ENCODE results near the gene ASNSD1. TPM values are rescaled to one million over a fixed set of nuclear protein-coding genes. Genes with fewer than 3 reads are reported as not detected.

ASNSD1 gene
- polyA plus RNA-seq, 1 donor = 35.9 TPM

Other genes starting within 250 kb of the ASNSD1 start
- 41.2 TPM for gene WDR75, start 220.0 kb upstream of the ASNSD1 start, polyA plus RNA-seq
- 304 TPM for gene SLC40A1, start 80.7 kb upstream of the ASNSD1 start, polyA plus RNA-seq
- gene ANKAR, start 13.2 kb downstream of the ASNSD1 start, polyA plus RNA-seq = 7.7 TPM
- gene OSGEPL1, start 101.3 kb downstream of the ASNSD1 start, polyA plus RNA-seq = 11.8 TPM
- gene ORMDL1, start 122.9 kb downstream of the ASNSD1 start, polyA plus RNA-seq = 86.6 TPM
- 15.1 TPM for gene PMS1, start 123.0 kb downstream of the ASNSD1 start, polyA plus RNA-seq